Upper lobe of right lung (tissue), 1 donor: ENCODE results near the gene RNASE11. TPM values are rescaled to one million over a fixed set of nuclear protein-coding genes. Genes with fewer than 3 reads are reported as not detected.

Experiments used
- ATAC-seq: fragments of 200-7000 bp; cut with Tn5 transposase; one replicate; pipeline ENCODE4 v1.9.1; 2020; ENCODE audit warnings: mild to moderate bottlenecking, moderate library complexity
- DNase-seq: peaks from one replicate; pipeline ENCODE4 v3.0.0-alpha.2; 2020
- H3K27ac ChIP-seq: fragments of 200-600 bp; one replicate; pipeline ENCODE4 v1.8.0; 2022
- H3K27me3 ChIP-seq: fragments of 200-600 bp; one replicate; pipeline ENCODE4 v1.8.0; 2022; ENCODE audit warnings: mild to moderate bottlenecking
- H3K36me3 ChIP-seq: fragments of 200-600 bp; one replicate; pipeline ENCODE4 v1.8.0; 2022
- H3K4me1 ChIP-seq: fragments of 200-600 bp; one replicate; pipeline ENCODE4 v1.8.0; 2022
- H3K4me3 ChIP-seq: fragments of 200-600 bp; one replicate; pipeline ENCODE4 v1.8.0; 2022; ENCODE audit warnings: mild to moderate bottlenecking
- H3K9me3 ChIP-seq: fragments of 200-600 bp; one replicate; pipeline ENCODE4 v1.8.0; 2022
- CTCF ChIP-seq: fragments of 200-600 bp; IDR thresholded peaks from one replicate; pipeline ENCODE4 v1.8.0; 2022; ENCODE audit warnings: antibody characterized with exemption
- intact Hi-C: fragments of 100-400 bp; cut with DNase I; formaldehyde crosslinking; loops from one replicate; pipeline ENCODE4 v1.11.0; 2022
- long read RNA-seq: library from polyadenylated mRNA; unstranded; transcript quantifications from one replicate; pipeline ENCODE4 v2.0.0, GENCODE V29; 2021
- total RNA-seq: library from RNA; stranded (reverse); fragmentation: NEBNext Ultra II Directional; extraction: Animal tissue kit (Norgen Biotek cat#: 25700); gene quantifications from one replicate; pipeline ENCODE4 v1.2.1, GENCODE V29; 2021
- donor health status: DM: no; HTN: yes; CAD: no; lungs with severe emphysema.

RNASE11 gene
- total RNA-seq: not detected
- long read RNA-seq: 0 reads

- TF ChIP-seq CTCF: no peak
- Histone ChIP-seq H3K4me1 (no peaks in the 10 kb centered on the region), H3K27ac (no peak within 1 kb of the TSS), H3K27me3 (no peaks in the 10 kb centered on the region), H3K4me3 (no peak within 1 kb of the TSS), H3K36me3 (no peaks in the 10 kb centered on the region), H3K9me3 (no peaks in the 10 kb centered on the region)
- DNase-seq (no peak), ATAC-seq (no peak)
- intact Hi-C loops: no loop called here
Observed at GRCh38 chr14:20587489-20588154, at the start of gene RNASE11. Gene RNASE11, minus strand, starts transcription at chr14:20588001.

- TF ChIP-seq CTCF: no peak
- Histone ChIP-seq H3K27me3 (peaks cover 31% of the 10 kb centered on the region), H3K36me3 (no peaks in the 10 kb centered on the region), H3K9me3 (no peaks in the 10 kb centered on the region), H3K4me3 (peak overlapping the region; percentile 31), H3K4me1 (peaks cover 22% of the 10 kb centered on the region), H3K27ac (no peak overlapping the region)
- intact Hi-C loops: no loop called here
- ATAC-seq (peak; percentile 64), DNase-seq (no peak)
Observed at GRCh38 chr14:20632831-20633691, 45.3 kb upstream of the RNASE11 start.

GRCh38 chr14:20632448-20632830 is 44.6 kb upstream of the RNASE11 start:
- H3K4me1 ChIP-seq: peaks cover 22% of the 10 kb centered on the region
- H3K4me3 ChIP-seq: peak overlapping the region; percentile 31
- ATAC-seq (no peak), DNase-seq (no peak)
- no peak overlapping the region for H3K27ac ChIP-seq
- H3K9me3 ChIP-seq: no peaks in the 10 kb centered on the region
- peaks cover 33% of the 10 kb centered on the region for H3K27me3 ChIP-seq
- H3K36me3 ChIP-seq: no peaks in the 10 kb centered on the region
- TF ChIP-seq CTCF: no peak
- intact Hi-C loops: no loop called here

- peak; percentile 65 for ATAC-seq
- H3K4me1 ChIP-seq: peaks cover 22% of the 10 kb centered on the region
Observed at GRCh38 chr14:20631880-20632389, 44.1 kb upstream of the RNASE11 start.

More at GRCh38 chr14:20631880-20632389, 44.1 kb upstream of the RNASE11 start:
- H3K27me3 ChIP-seq: peaks cover 37% of the 10 kb centered on the region
- TF ChIP-seq CTCF: no peak
- peak overlapping the region; percentile 31 for H3K4me3 ChIP-seq
- H3K27ac ChIP-seq: no peak overlapping the region
- no peaks in the 10 kb centered on the region for H3K9me3 ChIP-seq
- intact Hi-C loops: no loop called here
- DNase-seq: peak; percentile 76
- no peaks in the 10 kb centered on the region for H3K36me3 ChIP-seq
